GM19023 (cell line): ENCODE results near the gene CSTPP1.
"Not testable (repeated sequence)": the region's sequence is repeated elsewhere in the genome, so short reads cannot be mapped to it uniquely, and the experiment has no call there.

Source experiments
- ATAC-seq: cut with Tn5 transposase; IDR thresholded peaks from one replicate; pipeline ENCODE4 v1.9.1; 2021; ENCODE audit warnings: mild to moderate bottlenecking, moderate library complexity; ENCODE audit not compliant: unreplicated experiment

The CSTPP1 gene

GRCh38 chr11:47034091-47034490 is 97.5 kb downstream of the CSTPP1 start:
- no peak for ATAC-seq

- no peak for ATAC-seq
These were observed 98.5 kb downstream of the CSTPP1 start for GRCh38 chr11:47035108-47035507.

GRCh38 chr11:47044119-47044518 is 107.6 kb downstream of the CSTPP1 start:
- no peak for ATAC-seq

GRCh38 chr11:47047972-47048371 is 111.4 kb downstream of the CSTPP1 start:
- no peak for ATAC-seq

GRCh38 chr11:47050284-47050683 is 113.7 kb downstream of the CSTPP1 start:
- no peak for ATAC-seq

- no peak for ATAC-seq
These were observed 114.7 kb downstream of the CSTPP1 start for GRCh38 chr11:47051217-47051616.

- ATAC-seq, result no peak
These were observed 115.6 kb downstream of the CSTPP1 start for GRCh38 chr11:47052165-47052564.

GRCh38 chr11:47052576-47052975 is 116.0 kb downstream of the CSTPP1 start:
- no peak for ATAC-seq

GRCh38 chr11:47055534-47055933 is 119.0 kb downstream of the CSTPP1 start:
- no peak for ATAC-seq

- ATAC-seq, result no peak
These were observed 119.8 kb downstream of the CSTPP1 start for GRCh38 chr11:47056261-47056915.

GRCh38 chr11:47057365-47057764 is 120.8 kb downstream of the CSTPP1 start:
- ATAC-seq, result no peak

- ATAC-seq, result no peak
These were observed 124.2 kb downstream of the CSTPP1 start for GRCh38 chr11:47060807-47061206.

- no peak for ATAC-seq
These were observed 125.0 kb downstream of the CSTPP1 start for GRCh38 chr11:47061429-47062178.

GRCh38 chr11:47062736-47063135 is 126.2 kb downstream of the CSTPP1 start:
- ATAC-seq, result no peak

GRCh38 chr11:47067401-47067800 is 130.8 kb downstream of the CSTPP1 start:
- ATAC-seq, result no peak

- ATAC-seq, result no peak
These were observed 134.2 kb downstream of the CSTPP1 start for GRCh38 chr11:47070769-47071168.

GRCh38 chr11:47071341-47071740 is 134.8 kb downstream of the CSTPP1 start:
- no peak for ATAC-seq

- ATAC-seq, result no peak
These were observed 135.3 kb downstream of the CSTPP1 start for GRCh38 chr11:47071791-47072261.

GRCh38 chr11:47078751-47079521 is 142.4 kb downstream of the CSTPP1 start:
- ATAC-seq, result no peak

GRCh38 chr11:47080775-47081174 is 144.2 kb downstream of the CSTPP1 start:
- not testable (repeated sequence) for ATAC-seq

GRCh38 chr11:47083913-47084312 is 147.4 kb downstream of the CSTPP1 start:
- no peak for ATAC-seq

GRCh38 chr11:47087801-47088200 is 151.2 kb downstream of the CSTPP1 start:
- ATAC-seq, result no peak
